HCEC 1CT (cell line): Measurements from ENCODE around the gene D2HGDH.
"Not testable (repeated sequence)": the region's sequence is repeated elsewhere in the genome, so short reads cannot be mapped to it uniquely, and the experiment has no call there.

ENCODE experiments used
- DNase-seq: peaks from one replicate; pipeline ENCODE4 v3.0.0-alpha.2; 2017

Gene D2HGDH

DNA sequence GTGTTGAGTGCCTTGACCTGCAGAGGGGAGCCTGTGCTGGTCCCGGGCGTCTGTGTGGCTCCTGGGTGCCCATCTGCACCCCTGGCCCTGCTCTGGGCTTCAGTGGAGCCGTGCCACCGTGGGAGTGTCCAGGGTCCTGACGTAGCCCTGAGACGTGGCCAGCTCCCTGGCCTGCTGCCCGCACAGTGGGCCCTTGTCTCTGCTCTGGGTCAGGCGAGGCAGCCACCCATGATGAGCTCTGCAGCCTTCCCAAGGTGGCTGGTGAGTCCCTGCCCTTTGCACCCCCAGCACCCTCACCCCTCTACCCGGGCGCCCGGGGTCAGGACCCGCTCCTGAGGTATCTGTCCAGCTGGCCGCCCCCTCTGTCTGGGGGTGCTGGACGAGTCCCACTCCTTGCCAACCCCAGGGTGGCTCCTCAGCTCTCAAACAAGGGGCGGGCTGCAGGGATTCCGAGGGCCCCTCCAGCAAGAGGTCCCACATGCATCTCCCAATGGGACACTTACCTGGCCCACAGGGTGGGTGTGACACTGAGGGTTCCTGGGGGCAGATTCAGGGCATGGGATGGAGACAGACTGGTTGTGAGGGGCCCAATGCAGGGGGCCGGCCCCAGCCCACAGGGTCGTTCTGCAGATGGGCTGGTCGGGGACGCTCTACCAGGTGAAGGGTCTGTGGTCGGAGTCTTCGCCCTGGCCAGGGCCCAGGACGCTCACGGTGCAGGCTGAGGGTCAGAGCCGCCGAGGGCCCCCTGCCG, 76.9 kb downstream of the D2HGDH start:
- DNase-seq: no peak

GRCh38 chr2:241811952-241812729, 77.7 kb downstream of the D2HGDH start:
- no peak for DNase-seq

DNA sequence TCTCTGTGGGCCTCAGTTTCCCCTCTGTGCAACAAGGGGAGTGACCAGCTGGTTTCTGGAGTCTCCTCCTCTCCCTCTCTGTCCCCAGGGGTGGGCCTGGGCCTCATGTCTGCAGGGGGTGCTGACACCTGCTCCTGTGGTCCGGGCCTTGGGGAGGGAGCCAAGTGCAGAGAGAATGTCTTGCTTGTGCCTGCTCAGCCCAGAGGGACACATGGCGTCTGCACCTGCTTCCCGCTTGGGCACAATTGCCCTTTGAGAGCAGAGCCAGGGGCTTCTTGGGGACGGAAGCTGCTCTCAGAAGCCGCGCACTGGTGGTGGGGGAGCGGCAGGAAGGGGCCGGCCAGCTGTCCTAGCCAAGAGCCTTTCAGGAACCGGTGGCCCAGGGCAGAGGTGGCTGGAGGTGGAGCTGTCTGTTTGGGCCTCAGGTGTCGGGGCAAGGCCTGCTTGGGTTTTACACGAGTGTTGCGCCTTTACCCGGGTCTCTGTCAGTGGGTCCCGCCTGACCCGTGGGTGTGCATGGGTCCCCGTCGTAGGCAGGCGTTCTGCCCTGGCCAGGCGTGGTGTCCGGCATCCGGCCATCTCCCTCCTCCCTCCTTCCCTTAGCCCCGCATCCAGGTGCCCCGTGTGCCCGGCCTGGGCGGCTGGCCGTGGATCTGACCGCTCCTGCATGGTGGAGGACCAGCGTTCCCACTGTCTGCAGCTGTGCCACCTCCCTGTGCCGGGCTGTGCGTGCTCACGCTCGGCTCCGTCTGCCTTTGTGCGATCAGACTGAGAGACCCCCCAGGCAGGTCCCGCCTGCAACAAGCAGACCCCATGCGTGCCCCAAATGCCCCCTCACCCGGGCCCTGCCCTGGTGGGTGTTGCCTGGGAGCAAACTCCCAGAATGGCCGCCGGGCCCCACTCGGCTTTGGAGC, 78.6 kb downstream of the D2HGDH start:
- DNase-seq: no peak

GRCh38 chr2:241813644-241814392, 79.4 kb downstream of the D2HGDH start:
- no peak for DNase-seq

- no peak for DNase-seq
Measured at GRCh38 chr2:241814393-241814642, 79.9 kb downstream of the D2HGDH start.

DNA sequence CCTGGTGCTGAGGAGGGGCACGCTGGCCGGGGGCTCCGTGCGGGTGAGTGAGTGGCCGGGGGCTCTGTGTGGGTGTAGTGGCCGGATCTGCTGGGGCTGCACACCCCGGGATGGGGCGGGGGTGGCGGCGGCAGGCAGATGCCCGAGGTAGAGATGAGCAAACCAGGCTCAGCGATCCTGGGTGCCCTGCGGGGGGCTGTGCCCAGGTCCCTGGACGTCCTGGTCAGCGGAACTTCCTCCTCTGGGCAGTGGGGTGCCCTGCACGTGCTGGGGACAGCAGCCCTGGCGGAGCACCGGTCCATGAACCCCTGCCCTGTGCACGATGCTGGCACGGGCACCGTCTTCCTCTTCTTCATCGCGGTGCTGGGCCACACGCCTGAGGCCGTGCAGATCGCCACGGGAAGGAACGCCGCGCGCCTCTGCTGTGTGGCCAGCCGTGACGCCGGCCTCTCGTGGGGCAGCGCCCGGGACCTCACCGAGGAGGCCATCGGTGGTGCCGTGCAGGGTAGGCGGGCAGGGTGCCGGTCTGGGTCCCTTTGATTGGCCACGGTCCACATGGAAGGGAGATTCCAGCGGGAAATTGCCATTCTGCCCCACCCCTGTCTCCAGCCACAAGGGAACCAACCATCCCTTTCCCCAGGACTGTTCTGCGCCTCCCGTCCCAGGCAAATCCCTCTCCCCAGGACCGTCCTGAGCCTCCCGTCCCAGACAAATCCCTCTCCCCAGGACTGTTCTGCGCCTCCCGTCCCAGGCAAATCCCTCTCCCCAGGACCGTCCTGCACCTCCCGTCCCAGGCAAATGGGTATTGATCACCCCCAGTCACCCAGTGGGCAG, 80.4 kb downstream of the D2HGDH start:
- no peak for DNase-seq

DNA sequence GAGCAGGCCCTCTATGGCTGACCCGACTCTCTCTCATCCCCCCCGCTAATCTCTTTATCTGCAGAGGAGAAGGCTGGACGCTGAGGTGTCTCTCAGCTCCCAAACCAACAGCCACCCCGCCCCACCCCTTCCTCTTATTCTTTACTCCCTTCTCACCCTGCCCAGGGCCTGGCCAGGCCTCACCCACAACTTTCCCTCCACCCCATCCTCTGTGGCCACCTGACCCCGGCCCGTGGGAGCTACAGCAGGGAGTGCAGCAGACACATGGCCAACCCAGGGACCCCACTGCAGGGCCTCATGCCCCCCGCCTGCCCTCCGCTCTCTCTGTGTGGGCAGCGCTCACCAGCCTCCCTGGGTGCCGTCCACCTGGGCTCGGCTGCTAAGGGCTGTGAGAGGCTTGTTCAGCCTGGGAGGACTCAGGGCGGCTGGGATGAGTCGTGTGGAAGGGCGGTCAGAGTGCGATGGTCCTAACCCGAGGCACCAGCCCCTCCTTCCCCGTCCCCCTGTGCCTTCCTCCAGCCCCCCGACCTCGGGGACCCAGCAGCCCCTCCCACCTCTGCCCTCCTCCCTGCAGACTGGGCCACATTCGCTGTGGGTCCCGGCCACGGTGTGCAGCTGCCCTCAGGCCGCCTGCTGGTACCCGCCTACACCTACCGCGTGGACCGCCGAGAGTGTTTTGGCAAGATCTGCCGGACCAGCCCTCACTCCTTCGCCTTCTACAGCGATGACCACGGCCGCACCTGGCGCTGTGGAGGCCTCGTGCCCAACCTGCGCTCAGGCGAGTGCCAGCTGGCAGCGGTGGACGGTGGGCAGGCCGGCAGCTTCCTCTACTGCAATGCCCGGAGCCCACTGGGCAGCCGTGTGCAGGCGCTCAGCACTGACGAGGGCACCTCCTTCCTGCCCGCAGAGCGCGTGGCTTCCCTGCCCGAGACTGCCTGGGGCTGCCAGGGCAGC, 81.3 kb downstream of the D2HGDH start:
- DNase-seq: no peak

DNA sequence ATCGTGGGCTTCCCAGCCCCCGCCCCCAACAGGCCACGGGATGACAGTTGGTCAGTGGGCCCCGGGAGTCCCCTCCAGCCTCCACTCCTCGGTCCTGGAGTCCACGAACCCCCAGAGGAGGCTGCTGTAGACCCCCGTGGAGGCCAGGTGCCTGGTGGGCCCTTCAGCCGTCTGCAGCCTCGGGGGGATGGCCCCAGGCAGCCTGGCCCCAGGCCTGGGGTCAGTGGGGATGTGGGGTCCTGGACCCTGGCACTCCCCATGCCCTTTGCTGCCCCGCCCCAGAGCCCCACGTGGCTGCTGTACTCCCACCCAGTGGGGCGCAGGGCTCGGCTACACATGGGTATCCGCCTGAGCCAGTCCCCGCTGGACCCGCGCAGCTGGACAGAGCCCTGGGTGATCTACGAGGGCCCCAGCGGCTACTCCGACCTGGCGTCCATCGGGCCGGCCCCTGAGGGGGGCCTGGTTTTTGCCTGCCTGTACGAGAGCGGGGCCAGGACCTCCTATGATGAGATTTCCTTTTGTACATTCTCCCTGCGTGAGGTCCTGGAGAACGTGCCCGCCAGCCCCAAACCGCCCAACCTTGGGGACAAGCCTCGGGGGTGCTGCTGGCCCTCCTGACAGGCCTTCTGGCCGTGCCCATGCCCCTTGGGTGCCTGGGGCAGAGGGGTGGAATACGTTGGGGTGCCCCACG, 82.1 kb downstream of the D2HGDH start:
- no peak for DNase-seq

DNA sequence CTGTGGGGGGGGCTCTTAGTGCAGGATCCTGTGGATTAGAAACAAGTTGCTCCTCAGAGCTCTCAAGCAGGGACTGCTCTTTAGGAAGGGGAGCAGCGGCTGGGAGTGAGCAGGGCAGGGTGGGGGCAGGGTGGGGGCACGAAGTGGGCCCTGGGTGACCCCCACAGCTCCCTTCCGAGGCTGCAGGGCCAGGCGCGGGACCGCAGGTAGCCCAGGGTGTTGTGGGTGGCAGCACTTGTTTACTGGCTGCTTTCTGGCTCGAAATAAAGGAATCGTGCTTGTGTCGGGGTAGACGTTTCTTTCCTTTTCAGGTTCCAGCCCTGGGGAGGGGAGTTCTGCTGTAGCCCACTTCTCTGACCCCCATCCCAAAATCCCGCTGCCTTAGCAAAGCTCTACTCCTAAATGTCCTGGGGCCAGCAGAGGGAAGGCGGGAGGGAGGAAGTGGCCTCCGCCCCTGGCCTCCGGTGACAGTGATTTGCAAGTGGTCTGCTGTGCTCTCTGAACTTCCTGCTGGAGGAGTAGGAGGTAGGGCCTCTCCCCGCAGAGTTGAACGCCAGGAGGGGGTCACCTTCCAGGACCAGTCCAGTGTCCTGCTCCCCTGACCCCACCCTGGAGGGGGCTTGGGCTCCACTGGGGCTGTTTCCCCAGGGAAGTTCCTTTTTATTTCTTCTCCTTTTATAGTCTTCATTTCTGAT, 82.8 kb downstream of the D2HGDH start:
- DNase-seq: no peak

DNA sequence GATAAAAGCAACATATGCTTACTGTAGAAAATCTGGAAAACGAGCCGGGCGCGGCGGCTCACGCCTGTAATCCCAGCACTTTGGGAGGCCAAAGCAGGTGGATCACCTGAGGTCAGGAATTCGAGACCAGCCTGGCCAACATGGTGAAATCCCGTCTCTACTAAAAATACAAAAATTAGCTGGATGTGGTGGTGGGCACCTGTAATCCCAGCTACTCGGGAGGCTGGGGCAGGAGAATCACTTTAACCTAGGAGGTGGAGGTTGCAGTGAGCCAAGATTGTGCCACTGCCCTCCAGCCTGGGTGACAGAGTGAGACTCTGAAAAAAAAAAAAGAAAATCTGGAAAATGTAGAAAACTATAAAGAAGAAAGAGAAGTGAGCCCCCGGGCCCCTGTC, 83.4 kb downstream of the D2HGDH start:
- not testable (repeated sequence) for DNase-seq
